ENCODE results near the gene NT5E. TPM values are rescaled to one million over a fixed set of nuclear protein-coding genes. Genes with fewer than 3 reads are reported as not detected.
A peak's percentile ranks its signal among the peaks of the same experiment; 100 is the strongest.

The NT5E gene
- total and polyA plus RNA-seq, 2 of the 13 experiments (the other 11 are each of a cell fraction or from before 2014, with no cell fraction given) = 9.5 to 33.0 TPM

- no peak for TF ChIP-seq ARID4A (CRISPR knock-in tag; IDR thresholded peaks at IDR 0.05; ENCODE audit: borderline replicate concordance)
- TF ChIP-seq MEF2D (CRISPR knock-in tag; IDR thresholded peaks at IDR 0.05) = 0 out of 2 replicates have a peak, but pooled peaks have one; percentile 52
- no peak for TF ChIP-seq HOXA7 (CRISPR knock-in tag; IDR thresholded peaks at IDR 0.05)
- TF ChIP-seq, protein P1, sequence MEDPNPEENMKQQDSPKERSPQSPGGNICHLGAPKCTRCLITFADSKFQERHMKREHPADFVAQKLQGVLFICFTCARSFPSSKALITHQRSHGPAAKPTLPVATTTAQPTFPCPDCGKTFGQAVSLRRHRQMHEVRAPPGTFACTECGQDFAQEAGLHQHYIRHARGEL (CRISPR knock-in tag; IDR thresholded peaks at IDR 0.05) = no peak
- no peak for TF ChIP-seq ZNF224 (CRISPR knock-in tag; IDR thresholded peaks at IDR 0.05)
- no peak for TF ChIP-seq RAD21 (CRISPR knock-in tag; IDR thresholded peaks at IDR 0.05)
- TF ChIP-seq ELF1 (CRISPR knock-in tag; IDR thresholded peaks at IDR 0.05) = no peak
- TF ChIP-seq TP53 (CRISPR knock-in tag; conservative IDR thresholded peaks at IDR 0.05) = no peak
- peak; percentile 9; the same call in 1 of the 2 replicates for TF ChIP-seq ZFY (CRISPR knock-in tag; IDR thresholded peaks at IDR 0.05)
- TF ChIP-seq EP300 (IDR thresholded peaks at IDR 0.05; ENCODE audit: low read depth in 2 of 2, low read length in 2 of 2) = peak in 1 of 2 experiments; percentile 46; a peak in 1 of 4 replicates
- no peak for TF ChIP-seq EP300 (CRISPR knock-in tag; IDR thresholded peaks at IDR 0.05; ENCODE audit: borderline replicate concordance)
- no peak for TF ChIP-seq KLF11 (CRISPR knock-in tag; IDR thresholded peaks at IDR 0.05)
- TF ChIP-seq, protein P2, sequence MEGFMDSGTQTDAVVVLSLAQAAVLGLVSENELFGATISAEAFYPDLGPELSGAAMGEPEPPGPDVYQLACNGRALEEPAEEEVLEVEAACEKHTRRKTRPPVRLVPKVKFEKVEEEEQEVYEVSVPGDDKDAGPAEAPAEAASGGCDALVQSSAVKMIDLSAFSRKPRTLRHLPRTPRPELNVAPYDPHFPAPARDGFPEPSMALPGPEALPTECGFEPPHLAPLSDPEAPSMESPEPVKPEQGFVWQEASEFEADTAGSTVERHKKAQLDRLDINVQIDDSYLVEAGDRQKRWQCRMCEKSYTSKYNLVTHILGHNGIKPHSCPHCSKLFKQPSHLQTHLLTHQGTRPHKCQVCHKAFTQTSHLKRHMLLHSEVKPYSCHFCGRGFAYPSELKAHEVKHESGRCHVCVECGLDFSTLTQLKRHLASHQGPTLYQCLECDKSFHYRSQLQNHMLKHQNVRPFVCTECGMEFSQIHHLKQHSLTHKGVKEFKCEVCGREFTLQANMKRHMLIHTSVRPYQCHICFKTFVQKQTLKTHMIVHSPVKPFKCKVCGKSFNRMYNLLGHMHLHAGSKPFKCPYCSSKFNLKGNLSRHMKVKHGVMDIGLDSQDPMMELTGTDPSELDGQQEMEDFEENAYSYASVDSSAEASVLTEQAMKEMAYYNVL (CRISPR knock-in tag; IDR thresholded peaks at IDR 0.05; ENCODE audit: borderline replicate concordance) = peak; percentile 46; the same call in 1 of the 2 replicates
- TF ChIP-seq CEBPG (CRISPR knock-in tag; IDR thresholded peaks at IDR 0.05) = peak; percentile 41
- TF ChIP-seq, protein P3, sequence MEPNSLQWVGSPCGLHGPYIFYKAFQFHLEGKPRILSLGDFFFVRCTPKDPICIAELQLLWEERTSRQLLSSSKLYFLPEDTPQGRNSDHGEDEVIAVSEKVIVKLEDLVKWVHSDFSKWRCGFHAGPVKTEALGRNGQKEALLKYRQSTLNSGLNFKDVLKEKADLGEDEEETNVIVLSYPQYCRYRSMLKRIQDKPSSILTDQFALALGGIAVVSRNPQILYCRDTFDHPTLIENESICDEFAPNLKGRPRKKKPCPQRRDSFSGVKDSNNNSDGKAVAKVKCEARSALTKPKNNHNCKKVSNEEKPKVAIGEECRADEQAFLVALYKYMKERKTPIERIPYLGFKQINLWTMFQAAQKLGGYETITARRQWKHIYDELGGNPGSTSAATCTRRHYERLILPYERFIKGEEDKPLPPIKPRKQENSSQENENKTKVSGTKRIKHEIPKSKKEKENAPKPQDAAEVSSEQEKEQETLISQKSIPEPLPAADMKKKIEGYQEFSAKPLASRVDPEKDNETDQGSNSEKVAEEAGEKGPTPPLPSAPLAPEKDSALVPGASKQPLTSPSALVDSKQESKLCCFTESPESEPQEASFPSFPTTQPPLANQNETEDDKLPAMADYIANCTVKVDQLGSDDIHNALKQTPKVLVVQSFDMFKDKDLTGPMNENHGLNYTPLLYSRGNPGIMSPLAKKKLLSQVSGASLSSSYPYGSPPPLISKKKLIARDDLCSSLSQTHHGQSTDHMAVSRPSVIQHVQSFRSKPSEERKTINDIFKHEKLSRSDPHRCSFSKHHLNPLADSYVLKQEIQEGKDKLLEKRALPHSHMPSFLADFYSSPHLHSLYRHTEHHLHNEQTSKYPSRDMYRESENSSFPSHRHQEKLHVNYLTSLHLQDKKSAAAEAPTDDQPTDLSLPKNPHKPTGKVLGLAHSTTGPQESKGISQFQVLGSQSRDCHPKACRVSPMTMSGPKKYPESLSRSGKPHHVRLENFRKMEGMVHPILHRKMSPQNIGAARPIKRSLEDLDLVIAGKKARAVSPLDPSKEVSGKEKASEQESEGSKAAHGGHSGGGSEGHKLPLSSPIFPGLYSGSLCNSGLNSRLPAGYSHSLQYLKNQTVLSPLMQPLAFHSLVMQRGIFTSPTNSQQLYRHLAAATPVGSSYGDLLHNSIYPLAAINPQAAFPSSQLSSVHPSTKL (CRISPR knock-in tag; IDR thresholded peaks at IDR 0.05) = peak; percentile 60; the same call in 1 of the 2 replicates
- no peak for TF ChIP-seq ISX (CRISPR knock-in tag; conservative IDR thresholded peaks at IDR 0.05)
- TF ChIP-seq SOX6 (IDR thresholded peaks at IDR 0.05) = no peak
- TF ChIP-seq SOX6 (CRISPR knock-in tag; IDR thresholded peaks at IDR 0.05) = peak; percentile 62; the same call in 1 of the 2 replicates
- TF ChIP-seq, protein P4, sequence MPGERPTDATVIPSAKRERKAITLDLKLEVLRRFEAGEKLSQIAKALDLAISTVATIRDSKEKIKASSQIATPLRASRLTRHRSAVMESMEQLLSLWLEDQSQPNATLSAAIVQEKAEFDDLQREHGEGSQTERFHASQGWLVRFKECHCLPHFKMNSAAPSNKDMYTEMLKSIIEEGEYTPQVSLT (CRISPR knock-in tag; IDR thresholded peaks at IDR 0.05; ENCODE audit: borderline replicate concordance, low read depth) = no peak
Observed at GRCh38 chr6:85460921-85461797, 11.3 kb downstream of the NT5E start (continued).

Data from HepG2 (cell line).